Tibial nerve (tissue), 4 donors: ENCODE results near the gene MROH2B. TPM values are rescaled to one million over a fixed set of nuclear protein-coding genes. Genes with fewer than 3 reads are reported as not detected.

Experiments
- DNase-seq, 2 donors: peaks; one replicate each; pipeline ENCODE4 v3.0.0-alpha.2; 2019; ENCODE audit warnings: low spot score in 2 of 2
- H3K27ac ChIP-seq, 4 donors: fragments of 200-600 bp; sonication (generic) in 3 of 4; one replicate each; pipeline ENCODE4 v1.5.1; 2017 to 2019; ENCODE audit warnings: mild to moderate bottlenecking in 1 of 4
- H3K27me3 ChIP-seq, 2 donors: fragments of 200-600 bp; sonication (generic) in 1 of 2; one replicate each; pipeline versions ENCODE4 v1.5.1 to v1.6.0; 2017 to 2019
- H3K36me3 ChIP-seq, 3 donors: fragments of 200-600 bp; sonication (generic); one replicate each; pipeline ENCODE4 v1.5.1; 2018 to 2019
- H3K4me1 ChIP-seq, 4 donors: fragments of 200-600 bp; sonication (generic) in 3 of 4; one replicate each; pipeline ENCODE4 v1.5.1; 2017 to 2019
- H3K4me3 ChIP-seq, 4 donors: fragments of 200-600 bp; sonication (generic) in 3 of 4; one replicate each; pipeline ENCODE4 v1.5.1; 2017 to 2019; ENCODE audit warnings: mild to moderate bottlenecking in 1 of 4, moderate library complexity in 1 of 4
- H3K9me3 ChIP-seq, 4 donors: fragments of 200-600 bp; sonication (generic) in 3 of 4; one replicate each; pipeline ENCODE4 v1.5.1; 2017 to 2019
- CTCF ChIP-seq, 5 experiments: fragments of 200-600 bp in 3 of 5; fragments of 450-650 bp in 2 of 5; sonication (generic) in 3 of 5; IDR thresholded peaks; one replicate each; pipeline ENCODE4 v1.5.1; 2016 to 2019; ENCODE audit warnings: antibody characterized with exemption in 5 of 5, mild to moderate bottlenecking in 3 of 5, moderate library complexity in 2 of 5
- EP300 ChIP-seq, 2 donors: sonication (generic); formaldehyde crosslinking; IDR thresholded peaks; one replicate each; pipeline ENCODE4 v1.6.1; 2017; ENCODE audit warnings: antibody characterized with exemption in 2 of 2, mild to moderate bottlenecking in 1 of 2
- POLR2A ChIP-seq, 2 donors: fragments of 450-650 bp; IDR thresholded peaks; one replicate each; pipeline ENCODE4 v1.6.1; 2017; ENCODE audit warnings: antibody characterized with exemption in 2 of 2, mild to moderate bottlenecking in 2 of 2, moderate library complexity in 2 of 2
- WGBS, 2 donors: methylation state at CpG; one replicate each; pipeline ENCODE4 v1.1.5; 2018; 5-methylcytosine and 5-hydroxymethylcytosine counted together
- total RNA-seq, 4 donors: library from RNA; depleted of rRNA; stranded (reverse); fragments of >200 nt; gene quantifications; one replicate each; pipeline ENCODE4 v1.1.0, GENCODE V29; 2016

MROH2B gene
- total RNA-seq, 4 donors from 2014 or later, result not detected

- no peaks in the 10 kb centered on the region for H3K27me3 ChIP-seq
- H3K4me1 ChIP-seq, result no peaks in the 10 kb centered on the region
- H3K36me3 ChIP-seq, result no peaks in the 10 kb centered on the region
- DNase-seq, result no peak
- H3K4me3 ChIP-seq, result no peak overlapping the region
- H3K9me3 ChIP-seq, result peaks cover 0 to 7% (median 0%) of the 10 kb centered on the region in 4 donors
- TF ChIP-seq CTCF (IDR thresholded peaks at IDR 0.05) (no peak), POLR2A (IDR thresholded peaks at IDR 0.05) (no peak), EP300 (IDR thresholded peaks at IDR 0.05) (no peak)
- WGBS, 2 donors, result 78% methylated on average over 2 of the region's 2 CpGs
- no peak overlapping the region for H3K27ac ChIP-seq
These were observed 16.3 kb upstream of the MROH2B start for GRCh38 chr5:41087461-41087860.

- no peak for TF ChIP-seq CTCF (IDR thresholded peaks at IDR 0.05)
- TF ChIP-seq EP300 (IDR thresholded peaks at IDR 0.05), result no peak
- no peak for TF ChIP-seq POLR2A (IDR thresholded peaks at IDR 0.05)
- no peaks in the 10 kb centered on the region for H3K27me3 ChIP-seq
- no peaks in the 10 kb centered on the region for H3K36me3 ChIP-seq
- no peak overlapping the region for H3K4me3 ChIP-seq
- H3K27ac ChIP-seq, result no peak overlapping the region
- H3K4me1 ChIP-seq, result no peaks in the 10 kb centered on the region
- 68 to 76% methylated on average over 7 of the region's 7 CpGs for WGBS, 2 donors
- DNase-seq, result no peak
- peaks cover 0 to 4% (median 0%) of the 10 kb centered on the region in 4 donors for H3K9me3 ChIP-seq
These were observed 12.2 kb upstream of the MROH2B start for GRCh38 chr5:41083306-41083705.

GRCh38 chr5:41071975-41072374, 833 bp upstream of the MROH2B start:
- TF ChIP-seq POLR2A (IDR thresholded peaks at IDR 0.05), result no peak
- TF ChIP-seq CTCF (IDR thresholded peaks at IDR 0.05), result no peak
- TF ChIP-seq EP300 (IDR thresholded peaks at IDR 0.05), result no peak
- WGBS, 2 donors, result 91 to 95% methylated on average over 2 of the region's 2 CpGs

GRCh38 chr5:41067714-41068568, 3.2 kb downstream of the MROH2B start:
- TF ChIP-seq CTCF (IDR thresholded peaks at IDR 0.05) (no peak), EP300 (IDR thresholded peaks at IDR 0.05) (no peak), POLR2A (IDR thresholded peaks at IDR 0.05) (no peak)

More at GRCh38 chr5:41071975-41072374, 833 bp upstream of the MROH2B start:
- Histone ChIP-seq H3K27me3 (no peaks in the 10 kb centered on the region), H3K36me3 (no peaks in the 10 kb centered on the region), H3K27ac (no peak overlapping the region), H3K4me1 (no peaks in the 10 kb centered on the region), H3K9me3 (no peaks in the 10 kb centered on the region), H3K4me3 (no peak overlapping the region)
- DNase-seq, result no peak

GRCh38 chr5:41065691-41066335, 5.3 kb downstream of the MROH2B start:
- no peak for DNase-seq
- H3K27me3 ChIP-seq, result no peaks in the 10 kb centered on the region
- no peaks in the 10 kb centered on the region for H3K9me3 ChIP-seq
- TF ChIP-seq EP300 (IDR thresholded peaks at IDR 0.05), result no peak
- no peak for TF ChIP-seq POLR2A (IDR thresholded peaks at IDR 0.05)
- no peak for TF ChIP-seq CTCF (IDR thresholded peaks at IDR 0.05)
- H3K4me3 ChIP-seq, result no peak overlapping the region
- H3K4me1 ChIP-seq, result no peaks in the 10 kb centered on the region
- no peak overlapping the region for H3K27ac ChIP-seq
- H3K36me3 ChIP-seq, result no peaks in the 10 kb centered on the region
- 57 to 71% methylated on average over 6 of the region's 6 CpGs for WGBS, 2 donors

More at GRCh38 chr5:41067714-41068568, 3.2 kb downstream of the MROH2B start:
- H3K9me3 ChIP-seq, result no peaks in the 10 kb centered on the region
- no peak for DNase-seq
- H3K27ac ChIP-seq, result no peak overlapping the region
- WGBS, 2 donors, result 68 to 71% methylated on average over 2 of the region's 2 CpGs
- H3K27me3 ChIP-seq, result no peaks in the 10 kb centered on the region
- H3K4me1 ChIP-seq, result no peaks in the 10 kb centered on the region
- no peaks in the 10 kb centered on the region for H3K36me3 ChIP-seq
- no peak overlapping the region for H3K4me3 ChIP-seq
